ENCODE results near the gene GPX2.

- TF ChIP-seq CTCF (IDR thresholded peaks at IDR 0.05) = no peak
- no peak for TF ChIP-seq POLR2A (IDR thresholded peaks at IDR 0.05)
These were observed 26.7 kb downstream of the GPX2 start for GRCh38 chr14:64915797-64916196.

All from Peyer's patch (tissue), 4 donors.